IMR-90 (cell line): ENCODE measurements around the gene RAD51B. TPM values are rescaled to one million over a fixed set of nuclear protein-coding genes. Genes with fewer than 3 reads are reported as not detected.

Experiments used
- ATAC-seq: fragments of 200-7000 bp; cut with Tn5 transposase; 2 replicates; pipeline ENCODE4 v1.9.1; 2020; ENCODE audit warnings: low read depth, mild to moderate bottlenecking, moderate library complexity
- BruUV-seq: library from RNA; stranded (reverse); fragments of 400-500 nt; replicated peaks from 2 replicates; lab custom pipeline; 2021; lab: Mats Ljungman, UMichigan
- CTCF ChIA-PET: fragments of 300-600 bp; formaldehyde crosslinking; extraction: SDS; loops from one replicate; lab custom pipeline; 2021; ENCODE audit warnings: antibody characterized with exemption; lab: Yijun Ruan, JAX
- POLR2A ChIA-PET: fragments of 300-600 bp; sonication (Branson Sonifier 250); formaldehyde crosslinking; loops from one replicate; lab custom pipeline; 2022; ENCODE audit warnings: antibody characterized with exemption; ENCODE audit not compliant: unreplicated experiment; lab: Charles Lee
- DNase-seq: peaks from one replicate; pipeline ENCODE4 v3.0.0; 2013
- H2AFZ ChIP-seq: replicated peaks from 2 replicates; pipeline ENCODE3; 2013; ENCODE audit warnings: low read length, mild to moderate bottlenecking; ENCODE audit not compliant: poor library complexity
- H2AK5ac ChIP-seq: 2 replicates; pipeline ENCODE4 v1.6.1; 2013; ENCODE audit warnings: low read depth, low read length, inconsistent platforms
- H2AK9ac ChIP-seq: replicated peaks from 2 replicates; pipeline ENCODE3; 2013; ENCODE audit warnings: mild to moderate bottlenecking, low read depth, low read length, moderate library complexity; ENCODE audit not compliant: poor library complexity
- H2BK120ac ChIP-seq: 2 replicates; pipeline ENCODE4 v1.6.1; 2013; ENCODE audit warnings: low read depth, low read length, inconsistent platforms
- H2BK15ac ChIP-seq: 3 replicates; pipeline ENCODE4 v1.6.1; 2013; ENCODE audit warnings: low read depth, low read length, inconsistent platforms
- H2BK20ac ChIP-seq: 2 replicates; pipeline ENCODE4 v1.6.1; 2013; ENCODE audit warnings: low read depth, mild to moderate bottlenecking, inconsistent platforms, low read length, moderate library complexity
- H2BK5ac ChIP-seq: 2 replicates; pipeline ENCODE4 v1.6.1; 2013; ENCODE audit warnings: mild to moderate bottlenecking, low read depth, low read length, inconsistent platforms; ENCODE audit not compliant: poor library complexity, severe bottlenecking
- H3K14ac ChIP-seq: replicated peaks from 2 replicates; pipeline ENCODE4 v1.6.1; 2013; ENCODE audit warnings: low read depth, low read length, inconsistent platforms
- H3K18ac ChIP-seq: 2 replicates; pipeline ENCODE4 v1.6.1; 2013; ENCODE audit warnings: low read depth, low read length, control low read depth
- H3K23ac ChIP-seq: 2 replicates; pipeline ENCODE4 v1.6.1; 2013; ENCODE audit warnings: low read depth, low read length, inconsistent platforms
- H3K27ac ChIP-seq: 2 replicates; pipeline ENCODE4 v1.5.1; 2013; ENCODE audit warnings: mild to moderate bottlenecking, control low read depth, low read length; ENCODE audit not compliant: insufficient read depth
- H3K27me3 ChIP-seq: 2 replicates; pipeline ENCODE4 v1.6.1; 2013; ENCODE audit warnings: low read length; ENCODE audit not compliant: control insufficient read depth, insufficient read depth
- H3K36me3 ChIP-seq: 2 replicates; pipeline ENCODE4 v1.6.1; 2013; ENCODE audit warnings: low read length, mixed read lengths; ENCODE audit not compliant: control insufficient read depth, insufficient read depth
- H3K4ac ChIP-seq: 2 replicates; pipeline ENCODE4 v1.6.1; 2013; ENCODE audit warnings: low read depth, low read length, inconsistent platforms
- H3K4me1 ChIP-seq: 2 replicates; pipeline ENCODE4 v1.6.1; 2013; ENCODE audit warnings: low read length, mixed read lengths; ENCODE audit not compliant: control insufficient read depth, insufficient read depth
- H3K4me2 ChIP-seq: 2 replicates; pipeline ENCODE4 v1.6.1; 2013; ENCODE audit warnings: low read depth, mild to moderate bottlenecking, control low read depth, low read length, moderate library complexity
- H3K4me3 ChIP-seq: 2 replicates; pipeline ENCODE4 v1.5.1; 2013; ENCODE audit warnings: low read depth, mild to moderate bottlenecking, control low read depth, low read length, moderate library complexity; ENCODE audit not compliant: insufficient read depth
- H3K56ac ChIP-seq: 2 replicates; pipeline ENCODE4 v1.6.1; 2013; ENCODE audit warnings: low read length, inconsistent platforms; ENCODE audit not compliant: insufficient read depth; ENCODE audit errors: extremely low read depth
- H3K79me1 ChIP-seq, 2 experiments: 2 replicates each; pipeline ENCODE4 v1.6.1; 2013; ENCODE audit warnings: low read length in 2 of 2, inconsistent platforms in 1 of 2, low read depth in 1 of 2
- H3K9ac ChIP-seq: 2 replicates; pipeline ENCODE4 v1.6.1; 2013; ENCODE audit warnings: low read depth, low read length, control low read depth
- H3K9me1 ChIP-seq: 2 replicates; pipeline ENCODE4 v1.6.1; 2013; ENCODE audit warnings: low read length, inconsistent platforms; ENCODE audit not compliant: insufficient read depth
- H3K9me3 ChIP-seq: 2 replicates; pipeline ENCODE4 v1.6.1; 2013; ENCODE audit warnings: low read length; ENCODE audit not compliant: control insufficient read depth, insufficient read depth
- H4K20me1 ChIP-seq: 2 replicates; pipeline ENCODE4 v1.6.1; 2013; ENCODE audit warnings: low read length, inconsistent platforms; ENCODE audit not compliant: insufficient read depth
- H4K5ac ChIP-seq: 2 replicates; pipeline ENCODE4 v1.6.1; 2013; ENCODE audit warnings: mild to moderate bottlenecking, low read depth, low read length, control low read depth
- H4K8ac ChIP-seq, 2 experiments: 2 replicates each; pipeline ENCODE4 v1.6.1; 2013; ENCODE audit warnings: low read depth in 2 of 2, low read length in 2 of 2, control low read depth in 1 of 2, inconsistent platforms in 1 of 2
- H4K91ac ChIP-seq: 2 replicates; pipeline ENCODE4 v1.6.1; 2013; ENCODE audit warnings: low read depth, low read length, inconsistent platforms; ENCODE audit not compliant: insufficient read depth
- BHLHE40 ChIP-seq: fragments of 150-350 bp; IDR thresholded peaks from 2 replicates; pipeline ENCODE4 v1.6.1; 2016; ENCODE audit warnings: mild to moderate bottlenecking, low read depth, low read length
- CEBPB ChIP-seq: IDR thresholded peaks from 2 replicates; pipeline ENCODE4 v1.6.1; 2012; ENCODE audit warnings: low read depth, low read length, improper control_type of control experiment
- CHD1 ChIP-seq: IDR thresholded peaks from 2 replicates; pipeline ENCODE4 v1.6.1; 2012; ENCODE audit warnings: low read depth, low read length, improper control_type of control experiment
- CTCF ChIP-seq: conservative IDR thresholded peaks from 2 replicates; pipeline ENCODE4 v1.5.1; 2012; ENCODE audit warnings: mild to moderate bottlenecking, low read depth, low read length, improper control_type of control experiment
- ELK1 ChIP-seq: fragments of 150-350 bp; IDR thresholded peaks from 2 replicates; pipeline ENCODE4 v1.6.1; 2016; ENCODE audit warnings: low read depth, mild to moderate bottlenecking, low read length, moderate library complexity, borderline replicate concordance
- FOS ChIP-seq: fragments of 150-350 bp; IDR thresholded peaks from 2 replicates; pipeline ENCODE4 v1.6.1; 2016; ENCODE audit warnings: low read depth, low read length
- MAFK ChIP-seq: IDR thresholded peaks from 2 replicates; pipeline ENCODE4 v1.6.1; 2012; ENCODE audit warnings: low read depth, low read length, improper control_type of control experiment
- MAZ ChIP-seq: IDR thresholded peaks from 2 replicates; pipeline ENCODE4 v1.6.1; 2012; ENCODE audit warnings: low read depth, mild to moderate bottlenecking, low read length, improper control_type of control experiment, moderate library complexity, borderline replicate concordance
- MXI1 ChIP-seq: IDR thresholded peaks from 2 replicates; pipeline ENCODE4 v1.6.1; 2012; ENCODE audit warnings: low read depth, mild to moderate bottlenecking, low read length, moderate library complexity, borderline replicate concordance
- NFE2L2 ChIP-seq: fragments of 150-350 bp; IDR thresholded peaks from 2 replicates; pipeline ENCODE4 v1.6.1; 2016; ENCODE audit warnings: low read depth, mild to moderate bottlenecking, low read length
- POLR2A ChIP-seq: IDR thresholded peaks from 2 replicates; pipeline ENCODE4 v1.6.1; 2012; ENCODE audit warnings: mild to moderate bottlenecking, low read depth, low read length
- RAD21 ChIP-seq: IDR thresholded peaks from 2 replicates; pipeline ENCODE4 v1.6.1; 2012; ENCODE audit warnings: low read length, improper control_type of control experiment
- RCOR1 ChIP-seq: IDR thresholded peaks from 2 replicates; pipeline ENCODE4 v1.6.1; 2012; ENCODE audit warnings: mild to moderate bottlenecking, low read length, improper control_type of control experiment; ENCODE audit not compliant: insufficient replicate concordance
- RFX5 ChIP-seq: IDR thresholded peaks from 2 replicates; pipeline ENCODE4 v1.8.0; 2012; ENCODE audit warnings: low read depth, mild to moderate bottlenecking, low read length, moderate library complexity
- SMC3 ChIP-seq: fragments of 150-350 bp; IDR thresholded peaks from 2 replicates; pipeline ENCODE4 v1.6.1; 2016; ENCODE audit warnings: low read depth, mild to moderate bottlenecking, antibody characterized with exemption, low read length, moderate library complexity
- WGBS, 2 experiments: methylation state at CpG; one replicate each; pipeline versions ENCODE4 v1.1.5 to v1.1.7; 2013; ENCODE audit warnings: missing lambda C conversion rate in 2 of 2; ENCODE audit not compliant: insufficient read length in 1 of 2; ENCODE audit errors: extremely low coverage in 2 of 2; 5-methylcytosine and 5-hydroxymethylcytosine counted together
- dilution Hi-C: fragments of 300-500 bp; cut with HindIII; formaldehyde crosslinking; loops from one replicate; pipeline ENCODE4 v1.14.3; 2018; ENCODE audit warnings: low sequenced_read_pairs; ENCODE audit not compliant: unreplicated experiment
- in situ Hi-C: fragments of 300-500 bp; cut with MboI; formaldehyde crosslinking; loops from 3 replicates; pipeline ENCODE4 v1.14.3; 2019; ENCODE audit warnings: low sequenced_read_pairs, inconsistent platforms, mixed read lengths
- intact Hi-C: fragments of 100-400 bp; cut with micrococcal nuclease; formaldehyde crosslinking; loops from 2 replicates; pipeline ENCODE4 v1.10.0; 2022
- polyA plus RNA-seq, 3 experiments: library from polyadenylated mRNA; depleted of rRNA; stranded (reverse); fragments of >200 nt; gene quantifications; 2 replicates each; pipeline ENCODE4 v1.2.3, GENCODE V29; 2012; ENCODE audit warnings: low replicate concordance in 1 of 3
- total RNA-seq: library from RNA; depleted of rRNA; stranded (reverse); fragments of >200 nt; gene quantifications from 2 replicates; pipeline ENCODE4 v1.2.3, GENCODE V29; 2012
- TF ChIP-seq, protein P1 (sequence below): fragments of 150-350 bp; IDR thresholded peaks from 2 replicates; pipeline ENCODE4 v1.6.1; 2017; ENCODE audit warnings: mild to moderate bottlenecking, antibody characterized with exemption, low read length, low read depth

RAD51B gene
- total and polyA plus RNA-seq, 2 of the 4 experiments (the other 2 are of a cell fraction), result 5.1 to 18.8 TPM

DNA sequence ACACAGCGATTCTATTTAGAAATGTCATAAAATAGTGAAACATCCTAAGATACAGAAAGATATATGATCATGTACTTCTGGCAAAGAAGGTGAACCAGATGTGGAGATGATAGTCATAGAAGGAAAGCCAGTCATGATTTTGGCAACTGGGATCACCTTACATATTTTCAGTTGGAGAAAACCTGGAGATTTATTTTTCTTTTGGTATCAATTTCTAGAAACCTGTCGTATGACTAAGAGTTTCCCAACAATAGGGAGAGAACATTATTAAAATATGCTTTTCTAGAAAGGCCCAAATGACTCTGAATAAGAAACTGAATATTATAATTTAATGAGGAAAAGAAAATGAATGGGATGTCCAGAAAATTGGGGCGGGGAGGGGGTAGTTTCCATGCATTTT is 576.9 kb downstream of the RAD51B start:
- Histone ChIP-seq H3K9me1 (peaks cover 26% of the 10 kb centered on the region), H2AK5ac (no peak overlapping the region), H3K79me1 (0 out of 4 replicates have a peak, but pooled peaks cover 0 to 3% of the 10 kb centered on the region in 2 experiments), H3K23ac (no peak overlapping the region), H2BK20ac (no peak overlapping the region), H3K4me1 (peaks cover 42% of the 10 kb centered on the region), H3K4me3 (no peak overlapping the region), H2BK5ac (no peak overlapping the region), H3K9me3 (no peaks in the 10 kb centered on the region), H3K27me3 (no peaks in the 10 kb centered on the region), H2BK15ac (no peak overlapping the region), H2BK120ac (no peak overlapping the region), H4K20me1 (no peaks in the 10 kb centered on the region), H4K91ac (no peak overlapping the region), H3K14ac (no peak overlapping the region), H2AK9ac (no peak overlapping the region), H3K18ac (no peak overlapping the region), H3K4ac (no peak overlapping the region), H3K56ac (no peak overlapping the region), H3K27ac (no peak overlapping the region), H4K8ac (no peak overlapping the region), H3K4me2 (no peak overlapping the region), H2AFZ (no peak overlapping the region), H3K36me3 (no peaks in the 10 kb centered on the region), H3K9ac (no peak overlapping the region), H4K5ac (no peak overlapping the region)
- ChIA-PET CTCF (no interaction called here), POLR2A (no interaction called here)
- WGBS, 2 experiments, result no CpG with 5 or more reads among the region's 3 CpGs
- in situ Hi-C loops (no loop called here), dilution Hi-C loops (no loop called here), intact Hi-C loops (loop anchor here (2.0 to 10.0 kb wide), 2 partner anchors 258 to 392 kb away; no protein-coding TSS in a partner anchor)
- no TSS peak for BruUV-seq
- DNase-seq, result no peak
- ATAC-seq, result no peak
- TF ChIP-seq RFX5, result no peak
- no peak for TF ChIP-seq RAD21
- no peak for TF ChIP-seq FOS
- TF ChIP-seq CTCF, result no peak
- no peak for TF ChIP-seq MXI1
- TF ChIP-seq MAZ, result no peak
- TF ChIP-seq CHD1, result no peak
- TF ChIP-seq POLR2A, result no peak
- no peak for TF ChIP-seq ELK1
- TF ChIP-seq NFE2L2, result no peak
- TF ChIP-seq CEBPB, result no peak
- TF ChIP-seq, protein P1, sequence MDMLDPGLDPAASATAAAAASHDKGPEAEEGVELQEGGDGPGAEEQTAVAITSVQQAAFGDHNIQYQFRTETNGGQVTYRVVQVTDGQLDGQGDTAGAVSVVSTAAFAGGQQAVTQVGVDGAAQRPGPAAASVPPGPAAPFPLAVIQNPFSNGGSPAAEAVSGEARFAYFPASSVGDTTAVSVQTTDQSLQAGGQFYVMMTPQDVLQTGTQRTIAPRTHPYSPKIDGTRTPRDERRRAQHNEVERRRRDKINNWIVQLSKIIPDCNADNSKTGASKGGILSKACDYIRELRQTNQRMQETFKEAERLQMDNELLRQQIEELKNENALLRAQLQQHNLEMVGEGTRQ, result no peak
- TF ChIP-seq BHLHE40, result no peak
- TF ChIP-seq SMC3, result no peak
- no peak for TF ChIP-seq MAFK
- TF ChIP-seq RCOR1, result no peak
